Common myeloid progenitor, CD34-positive (primary cell): ENCODE measurements around the gene TP53.

ENCODE experiments used
- CTCF ChIA-PET: fragments of 350-600 bp; sonication (Branson Sonifier 250); formaldehyde crosslinking; loops from one replicate; lab custom pipeline; 2021; ENCODE audit warnings: antibody characterized with exemption; lab: Charles Lee
- POLR2A ChIA-PET: fragments of 350-600 bp; sonication (Branson Sonifier 250); formaldehyde crosslinking; loops from one replicate; lab custom pipeline; 2021; ENCODE audit warnings: antibody characterized with exemption; lab: Charles Lee
- DNase-seq, 3 donors: peaks; one replicate each; pipeline versions ENCODE4 v3.0.0 to v3.0.0-alpha.2; 2013
- H3K27ac ChIP-seq, 2 experiments: 1 replicate in 1 of 2; 2 replicates in 1 of 2; pipeline ENCODE4 v1.7.0; 2013; ENCODE audit warnings: inconsistent platforms in 2 of 2, low read length in 2 of 2, mild to moderate bottlenecking in 2 of 2, low read depth in 1 of 2, moderate library complexity in 1 of 2; ENCODE audit not compliant: severe bottlenecking in 2 of 2, insufficient read depth in 1 of 2, poor library complexity in 1 of 2
- H3K27me3 ChIP-seq, 5 experiments: replicated peaks in 2 of 5; 1 replicate in 3 of 5; 2 replicates in 2 of 5; pipeline versions ENCODE4 v1.6.1 to v1.7.0; 2013; ENCODE audit warnings: low read length in 4 of 5, mild to moderate bottlenecking in 2 of 5, moderate library complexity in 2 of 5, inconsistent platforms in 1 of 5; ENCODE audit not compliant: insufficient read depth in 5 of 5, control insufficient read depth in 4 of 5
- H3K36me3 ChIP-seq, 4 experiments: 1 replicate in 2 of 4; 2 replicates in 2 of 4; pipeline versions ENCODE4 v1.6.1 to v1.7.0; 2013; ENCODE audit warnings: low read length in 3 of 4, control low read depth in 1 of 4, mild to moderate bottlenecking in 1 of 4; ENCODE audit not compliant: control insufficient read depth in 4 of 4, insufficient read depth in 4 of 4
- H3K4me1 ChIP-seq, 4 experiments: 1 replicate in 3 of 4; 2 replicates in 1 of 4; pipeline versions ENCODE4 v1.6.1 to v1.7.1; 2013; ENCODE audit warnings: low read length in 3 of 4, mild to moderate bottlenecking in 3 of 4, control low read depth in 1 of 4, inconsistent platforms in 1 of 4, moderate library complexity in 1 of 4; ENCODE audit not compliant: control insufficient read depth in 4 of 4, insufficient read depth in 4 of 4; ENCODE audit errors: control extremely low read depth in 1 of 4
- H3K4me3 ChIP-seq, 7 experiments: 1 replicate in 4 of 7; 2 replicates in 3 of 7; pipeline versions ENCODE4 v1.5.1 to v1.7.0; 2013; ENCODE audit warnings: mild to moderate bottlenecking in 7 of 7, low read length in 6 of 7, moderate library complexity in 6 of 7, inconsistent platforms in 2 of 7, low read depth in 2 of 7, control low read depth in 1 of 7; ENCODE audit not compliant: insufficient read depth in 4 of 7, control insufficient read depth in 1 of 7; ENCODE audit errors: extremely low read depth in 1 of 7
- H3K9me3 ChIP-seq, 5 experiments: 1 replicate in 4 of 5; 2 replicates in 1 of 5; pipeline versions ENCODE4 v1.6.1 to v1.7.1; 2013; ENCODE audit warnings: low read length in 4 of 5, mild to moderate bottlenecking in 2 of 5, inconsistent platforms in 1 of 5, low read depth in 1 of 5, moderate library complexity in 1 of 5; ENCODE audit not compliant: control insufficient read depth in 4 of 5, insufficient read depth in 2 of 5; ENCODE audit errors: control extremely low read depth in 1 of 5
- WGBS: methylation state at CpG from one replicate; pipeline ENCODE4 v1.1.5; 2013; ENCODE audit not compliant: insufficient coverage; 5-methylcytosine and 5-hydroxymethylcytosine counted together

Gene TP53

GRCh38 chr17:7687908-7688807 is 868 bp upstream of the TP53 start, which contains the start of gene WRAP53:
WRAP53 (plus strand) TSS chr17:7688477; CDS start chr17:7688649, 172 bp downstream.
- CTCF ChIA-PET, result interaction anchor here (0.7 to 6.4 kb wide), 31 partner anchors 9 to 333 kb away, joined by 3 to 91 read pairs (median 4); partner anchors contain the start of genes DNAH2, EFNB3, MPDU1 and NAA38

GRCh38 chr17:7686222-7687071 is 843 bp downstream of the TP53 start:
- POLR2A ChIA-PET, result interaction anchor here (0.6 to 1.7 kb wide), 15 partner anchors 17 to 287 kb away, joined by 3 to 11 read pairs (median 4); partner anchors contain the start of genes ATP1B2, DNAH2, EFNB3 and FXR2
- Histone ChIP-seq H3K27ac (peak overlapping the region; percentile 100), H3K36me3 (peaks cover 0 to 18% (median 3%) of the 10 kb centered on the region in 4 experiments), H3K4me1 (peaks cover 10 to 42% (median 34%) of the 10 kb centered on the region in 4 experiments), H3K27me3 (no peaks in the 10 kb centered on the region), H3K4me3 (peak overlapping the region; percentile 94 to 100 (median 100)), H3K9me3 (no peaks in the 10 kb centered on the region)
- WGBS, result 0% methylated on average over 21 of the region's 30 CpGs
- DNase-seq, result peak; percentile 91 to 93 (median 93)
- CTCF ChIA-PET, result interaction anchor here (0.6 to 6.4 kb wide), 21 partner anchors 13 to 857 kb away, joined by 3 to 91 read pairs (median 5); partner anchors contain the start of genes DNAH2, EFNB3, SAT2 and SHBG

More at GRCh38 chr17:7687908-7688807, 868 bp upstream of the TP53 start, which contains the start of gene WRAP53:
- H3K4me1 ChIP-seq, result peaks cover 10 to 42% (median 34%) of the 10 kb centered on the region in 4 experiments
- POLR2A ChIA-PET, result interaction anchor here (0.5 to 1.5 kb wide), 11 partner anchors 29 to 559 kb away, joined by 3 to 8 read pairs (median 4); partner anchors contain the start of genes CTC1, DNAH2, FXR2 and SAT2
- under 1% methylated on average over 43 of the region's 51 CpGs for WGBS
- H3K9me3 ChIP-seq, result no peaks in the 10 kb centered on the region
- H3K4me3 ChIP-seq, result peak within 1 kb of the TSS; percentile 94 to 100 (median 100)
- H3K27me3 ChIP-seq, result no peaks in the 10 kb centered on the region
- peak within 1 kb of the TSS; percentile 100 for H3K27ac ChIP-seq
- peak; percentile 97 to 98 (median 98) for DNase-seq
- peaks cover 0 to 19% (median 6%) of the 10 kb centered on the region in 4 experiments for H3K36me3 ChIP-seq

- ChIA-PET POLR2A (interaction anchor here (0.6 to 1.7 kb wide), 12 partner anchors 18 to 288 kb away, joined by 3 to 11 read pairs (median 5); partner anchors contain the start of genes EFNB3, FXR2, SAT2 and SHBG), CTCF (interaction anchor here (0.6 to 6.4 kb wide), 10 partner anchors 12 to 230 kb away, joined by 3 to 91 read pairs (median 8); partner anchors contain the start of genes DNAH2, EFNB3 and SHBG)
- H3K4me1 ChIP-seq, result peaks cover 10 to 42% (median 34%) of the 10 kb centered on the region in 4 experiments
- H3K9me3 ChIP-seq, result no peaks in the 10 kb centered on the region
- H3K27ac ChIP-seq, result peak overlapping the region; percentile 100
- 16% methylated on average over 41 of the region's 44 CpGs for WGBS
- peaks cover 0 to 18% (median 2%) of the 10 kb centered on the region in 4 experiments for H3K36me3 ChIP-seq
- H3K27me3 ChIP-seq, result no peaks in the 10 kb centered on the region
- DNase-seq, result peak; percentile 95 to 97 (median 97)
- peak overlapping the region; percentile 39 to 100 (median 100) for H3K4me3 ChIP-seq
Observed at GRCh38 chr17:7685533-7686221, 1.6 kb downstream of the TP53 start.

- Histone ChIP-seq H3K27ac (peak overlapping the region in 1 of 2 experiments; percentile 100), H3K27me3 (no peaks in the 10 kb centered on the region), H3K4me3 (peak overlapping the region in 6 of 7 experiments; percentile 94 to 100 (median 100)), H3K36me3 (peaks cover 0 to 14% (median 2%) of the 10 kb centered on the region in 4 experiments), H3K4me1 (peaks cover 10 to 42% (median 34%) of the 10 kb centered on the region in 4 experiments), H3K9me3 (no peaks in the 10 kb centered on the region)
- WGBS, result 81% methylated on average over 13 of the region's 15 CpGs
- ChIA-PET CTCF (interaction anchor here (1.2 to 6.4 kb wide), 5 partner anchors 12 to 65 kb away, joined by 3 to 91 read pairs (median 13); partner anchors contain the start of genes DNAH2 and SHBG), POLR2A (no interaction called here)
- DNase-seq, result no peak
Observed at GRCh38 chr17:7684851-7685532, 2.3 kb downstream of the TP53 start.

- H3K9me3 ChIP-seq, result peaks cover 0 to 11% (median 10%) of the 10 kb centered on the region in 5 experiments
- POLR2A ChIA-PET, result no interaction called here
- H3K4me1 ChIP-seq, result no peaks in the 10 kb centered on the region
- no peaks in the 10 kb centered on the region for H3K27me3 ChIP-seq
- no peak overlapping the region for H3K4me3 ChIP-seq
- WGBS, result 98% methylated on average over 10 of the region's 10 CpGs
- CTCF ChIA-PET, result interaction anchor here (3.4 kb wide), 1 partner anchor 46 kb away, joined by 11 read pairs; no protein-coding TSS in a partner anchor
- no peak overlapping the region for H3K27ac ChIP-seq
- no peak for DNase-seq
- peaks cover 13 to 41% (median 38%) of the 10 kb centered on the region in 4 experiments for H3K36me3 ChIP-seq
Observed at GRCh38 chr17:7677388-7678067, 9.8 kb downstream of the TP53 start.
